Kidney (tissue), 14 donors: ENCODE results near the gene MANEAL. TPM values are rescaled to one million over a fixed set of nuclear protein-coding genes. Genes with fewer than 3 reads are reported as not detected.

Experiments used
- DNase-seq, 5 donors: peaks; one replicate each; pipeline ENCODE4 v3.0.0-alpha.2; 2013 to 2020
- FAIRE-seq: peaks from 2 replicates; lab custom pipeline; 2012; peaks lifted over from hg19 to GRCh38; lab: Jason Lieb, UNC
- H3K27ac ChIP-seq, 2 donors: one replicate each; pipeline ENCODE4 v1.7.0; 2013; ENCODE audit warnings: low read depth in 2 of 2, low read length in 2 of 2, inconsistent platforms in 1 of 2
- H3K27me3 ChIP-seq: one replicate; pipeline ENCODE4 v1.7.1; 2013; ENCODE audit warnings: low read length, inconsistent platforms; ENCODE audit not compliant: control insufficient read depth, insufficient read depth
- H3K36me3 ChIP-seq, 3 donors: one replicate each; pipeline versions ENCODE4 v1.7.0 to v1.7.1; 2013; ENCODE audit warnings: low read length in 3 of 3, control low read depth in 1 of 3, inconsistent platforms in 1 of 3; ENCODE audit not compliant: insufficient read depth in 3 of 3, control insufficient read depth in 2 of 3
- H3K4me1 ChIP-seq, 3 donors: one replicate each; pipeline versions ENCODE4 v1.7.0 to v1.7.1; 2013; ENCODE audit warnings: low read length in 3 of 3, inconsistent platforms in 1 of 3, low read depth in 1 of 3; ENCODE audit not compliant: control insufficient read depth in 2 of 3, insufficient read depth in 2 of 3
- H3K4me3 ChIP-seq, 3 donors: one replicate each; pipeline versions ENCODE4 v1.7.0 to v1.8.1; 2013; ENCODE audit warnings: low read length in 3 of 3, control low read depth in 1 of 3, inconsistent platforms in 1 of 3
- H3K9ac ChIP-seq, 3 donors: one replicate each; pipeline versions ENCODE4 v1.7.0 to v1.7.1; 2013; ENCODE audit warnings: low read length in 3 of 3, control low read depth in 1 of 3, inconsistent platforms in 1 of 3
- H3K9me3 ChIP-seq, 3 donors: one replicate each; pipeline versions ENCODE4 v1.7.0 to v1.7.1; 2013; ENCODE audit warnings: low read length in 3 of 3, control low read depth in 1 of 3, inconsistent platforms in 1 of 3; ENCODE audit not compliant: control insufficient read depth in 2 of 3, insufficient read depth in 1 of 3
- CTCF ChIP-seq: IDR thresholded peaks from 3 replicates; pipeline ENCODE4 v1.5.1; 2012; ENCODE audit warnings: mild to moderate bottlenecking, moderate library complexity, borderline replicate concordance; ENCODE audit not compliant: insufficient read depth; ENCODE audit errors: extremely low read depth
- intact Hi-C: fragments of 100-400 bp; cut with DNase I; formaldehyde crosslinking; loops from one replicate; pipeline ENCODE4 v1.11.1; 2022
- polyA plus RNA-seq: library from polyadenylated mRNA; stranded (reverse); fragments of 350-450 nt; fragmentation: Illumina TruSeq; extraction: RNeasy Lipid Tissue Mini Kit (QIAGEN cat#74804); gene quantifications from one replicate; pipeline ENCODE4 v1.2.3, GENCODE V29; 2014; ENCODE audit warnings: low read depth, low replicate concordance; ENCODE audit not compliant: insufficient read depth
- total RNA-seq: library from RNA; stranded (reverse); fragmentation: NEBNext Ultra II Directional; extraction: Animal tissue kit (Norgen Biotek cat#: 25700); gene quantifications from one replicate; pipeline ENCODE4 v1.2.1, GENCODE V29; 2021
- donor health status: control.
- donor health status: control.
- donor health status: control.
- donor health status: control.
- donor health status: control.
- donor health status: DM: yes; HTN: yes; CAD: no.
- donor health status: Normal renal cell carcinoma (clear cell type).

MANEAL gene
- total and polyA plus RNA-seq, 2 donors from 2014 or later: 4.6 to 4.7 TPM

- H3K27me3 ChIP-seq: peaks cover 13% of the 10 kb centered on the region
- H3K4me1 ChIP-seq: no peaks in the 10 kb centered on the region
- TF ChIP-seq CTCF: no peak
- no peak overlapping the region for H3K9ac ChIP-seq
- H3K9me3 ChIP-seq: no peaks in the 10 kb centered on the region
- intact Hi-C loops: no loop called here
- H3K36me3 ChIP-seq: no peaks in the 10 kb centered on the region
- H3K27ac ChIP-seq: no peak overlapping the region
- no peak for FAIRE-seq
- no peak for DNase-seq
- H3K4me3 ChIP-seq: no peak overlapping the region
These were observed 38.4 kb upstream of the MANEAL start for GRCh38 chr1:37755290-37755689.

- H3K27ac ChIP-seq: no peak overlapping the region
- FAIRE-seq: no peak
These were observed 37.6 kb upstream of the MANEAL start for GRCh38 chr1:37755951-37756560.

GRCh38 chr1:37759451-37759850 lies 34.2 kb upstream of the MANEAL start:
- Histone ChIP-seq H3K27me3 (peaks cover 8% of the 10 kb centered on the region), H3K4me1 (no peaks in the 10 kb centered on the region), H3K27ac (no peak overlapping the region), H3K9me3 (no peaks in the 10 kb centered on the region), H3K9ac (no peak overlapping the region), H3K4me3 (no peak overlapping the region), H3K36me3 (no peaks in the 10 kb centered on the region)
- DNase-seq: no peak
- no peak for TF ChIP-seq CTCF
- FAIRE-seq: no peak
- intact Hi-C loops: no loop called here

More at GRCh38 chr1:37755951-37756560, 37.6 kb upstream of the MANEAL start:
- Histone ChIP-seq H3K9me3 (no peaks in the 10 kb centered on the region), H3K36me3 (no peaks in the 10 kb centered on the region), H3K27me3 (peaks cover 13% of the 10 kb centered on the region), H3K9ac (no peak overlapping the region), H3K4me3 (no peak overlapping the region), H3K4me1 (no peaks in the 10 kb centered on the region)
- DNase-seq: no peak
- intact Hi-C loops: no loop called here
- TF ChIP-seq CTCF: no peak
